ENCODE data around the gene CLDN9.
"Not testable (repeated sequence)": the region's sequence is repeated elsewhere in the genome, so short reads cannot be mapped to it uniquely, and the experiment has no call there.

The CLDN9 gene

GRCh38 chr16:3035972-3036725 is 23.4 kb downstream of the CLDN9 start:
- DNase-seq = no peak

GRCh38 chr16:3036726-3037315 is 24.1 kb downstream of the CLDN9 start, which contains the start of gene BICDL2:
TSS of gene BICDL2 (minus strand) at chr16:3036944. CDS start at chr16:3035496, 1,448 bp downstream.
- no peak for DNase-seq

- no peak for DNase-seq
These were observed 25.5 kb downstream of the CLDN9 start for GRCh38 chr16:3038256-3038655.

GRCh38 chr16:3038896-3039295 is 26.2 kb downstream of the CLDN9 start:
- DNase-seq = no peak

GRCh38 chr16:3042376-3042775 is 29.7 kb downstream of the CLDN9 start:
- no peak for DNase-seq

- DNase-seq = no peak
These were observed 32.0 kb downstream of the CLDN9 start for GRCh38 chr16:3044708-3045107.

GRCh38 chr16:3045758-3046640 is 33.3 kb downstream of the CLDN9 start, which contains the start of gene MMP25:
TSS of gene MMP25 (plus strand) at chr16:3046561. CDS start at chr16:3046918, 357 bp downstream.
- no peak for DNase-seq

GRCh38 chr16:3046641-3047386 is 34.1 kb downstream of the CLDN9 start:
- no peak for DNase-seq

GRCh38 chr16:3047387-3047720 is 34.6 kb downstream of the CLDN9 start:
- DNase-seq = no peak

- no peak for DNase-seq
These were observed 37.3 kb downstream of the CLDN9 start for GRCh38 chr16:3049921-3050481.

- no peak for DNase-seq
These were observed 37.8 kb downstream of the CLDN9 start for GRCh38 chr16:3050487-3050886.

- no peak for DNase-seq
These were observed 38.3 kb downstream of the CLDN9 start for GRCh38 chr16:3051009-3051408.

- DNase-seq = no peak
These were observed 38.8 kb downstream of the CLDN9 start for GRCh38 chr16:3051494-3051893.

GRCh38 chr16:3052571-3053329 is 40.0 kb downstream of the CLDN9 start:
- not testable (repeated sequence) for DNase-seq

- not testable (repeated sequence) for DNase-seq
These were observed 40.6 kb downstream of the CLDN9 start for GRCh38 chr16:3053330-3053710.

- DNase-seq = no peak
These were observed 42.4 kb downstream of the CLDN9 start for GRCh38 chr16:3054965-3055733.

GRCh38 chr16:3055734-3056115 is 43.0 kb downstream of the CLDN9 start:
- DNase-seq = not testable (repeated sequence)

- no peak for DNase-seq
These were observed 43.8 kb downstream of the CLDN9 start for GRCh38 chr16:3056336-3057180.

- no peak for DNase-seq
These were observed 44.7 kb downstream of the CLDN9 start for GRCh38 chr16:3057181-3058138.
